ENCODE results near the gene PTX3. TPM values are rescaled to one million over a fixed set of nuclear protein-coding genes. Genes with fewer than 3 reads are reported as not detected.

The PTX3 gene
- total RNA-seq, 1 experiment from 2014 or later, result 27.3 TPM

GRCh38 chr3:157491136-157491535 is 54.5 kb downstream of the PTX3 start:
- peaks cover 4% of the 10 kb centered on the region; the same call in 1 of the 2 replicates for H3K4me1 ChIP-seq (ENCODE audit: insufficient read depth, low read length)
- H3K9me3 ChIP-seq (ENCODE audit: low read length), result no peaks in the 10 kb centered on the region
- TF ChIP-seq CTCF (conservative IDR thresholded peaks at IDR 0.05; ENCODE audit: low read depth, low read length) (no peak), EZH2 (IDR thresholded peaks at IDR 0.05; ENCODE audit: low read length, unreplicated experiment) (no peak), EZH2phosphoT487 (IDR thresholded peaks at IDR 0.05; ENCODE audit: borderline replicate concordance, low read length) (no peak)
- H3K4me2 ChIP-seq (ENCODE audit: low read length), result no peak overlapping the region
- intact Hi-C loops (cut with micrococcal nuclease), result no loop called here
- ATAC-seq (no peak), DNase-seq (peak; percentile 41)
- H3K9ac ChIP-seq (ENCODE audit: low read length), result no peak overlapping the region
- no peak overlapping the region for H3K27ac ChIP-seq (ENCODE audit: low read length)
- BruUV-seq (replicated peaks), result no TSS peak
- no peak overlapping the region for H2AFZ ChIP-seq (ENCODE audit: low read length)
- H4K20me1 ChIP-seq (ENCODE audit: low read length), result no peaks in the 10 kb centered on the region
- H3K4me3 ChIP-seq (ENCODE audit: low read length), result no peak overlapping the region
- no peaks in the 10 kb centered on the region for H3F3A ChIP-seq (ENCODE audit: low read length, unreplicated experiment)
- H3K79me2 ChIP-seq (ENCODE audit: low read length), result no peaks in the 10 kb centered on the region
- H3K9me2 ChIP-seq (replicated peaks; ENCODE audit: low read length), result no peaks in the 10 kb centered on the region
- no peaks in the 10 kb centered on the region for H3K36me3 ChIP-seq (ENCODE audit: low read depth, low read length)
- POLR2A ChIA-PET (ENCODE audit: unreplicated experiment), result no interaction called here
- H3K27me3 ChIP-seq (ENCODE audit: low read length), result no peaks in the 10 kb centered on the region
- CTCF ChIA-PET, result no interaction called here

Other genes starting within 250 kb of the PTX3 start
- gene VEPH1, start 66.6 kb downstream of the PTX3 start, total RNA-seq (2014; rRNA removed), result 11.5 and 27.3 TPM in 2 replicates